ENCODE results near the gene ATP6V1F.

The ATP6V1F gene, protein sequence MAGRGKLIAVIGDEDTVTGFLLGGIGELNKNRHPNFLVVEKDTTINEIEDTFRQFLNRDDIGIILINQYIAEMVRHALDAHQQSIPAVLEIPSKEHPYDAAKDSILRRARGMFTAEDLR

DNA sequence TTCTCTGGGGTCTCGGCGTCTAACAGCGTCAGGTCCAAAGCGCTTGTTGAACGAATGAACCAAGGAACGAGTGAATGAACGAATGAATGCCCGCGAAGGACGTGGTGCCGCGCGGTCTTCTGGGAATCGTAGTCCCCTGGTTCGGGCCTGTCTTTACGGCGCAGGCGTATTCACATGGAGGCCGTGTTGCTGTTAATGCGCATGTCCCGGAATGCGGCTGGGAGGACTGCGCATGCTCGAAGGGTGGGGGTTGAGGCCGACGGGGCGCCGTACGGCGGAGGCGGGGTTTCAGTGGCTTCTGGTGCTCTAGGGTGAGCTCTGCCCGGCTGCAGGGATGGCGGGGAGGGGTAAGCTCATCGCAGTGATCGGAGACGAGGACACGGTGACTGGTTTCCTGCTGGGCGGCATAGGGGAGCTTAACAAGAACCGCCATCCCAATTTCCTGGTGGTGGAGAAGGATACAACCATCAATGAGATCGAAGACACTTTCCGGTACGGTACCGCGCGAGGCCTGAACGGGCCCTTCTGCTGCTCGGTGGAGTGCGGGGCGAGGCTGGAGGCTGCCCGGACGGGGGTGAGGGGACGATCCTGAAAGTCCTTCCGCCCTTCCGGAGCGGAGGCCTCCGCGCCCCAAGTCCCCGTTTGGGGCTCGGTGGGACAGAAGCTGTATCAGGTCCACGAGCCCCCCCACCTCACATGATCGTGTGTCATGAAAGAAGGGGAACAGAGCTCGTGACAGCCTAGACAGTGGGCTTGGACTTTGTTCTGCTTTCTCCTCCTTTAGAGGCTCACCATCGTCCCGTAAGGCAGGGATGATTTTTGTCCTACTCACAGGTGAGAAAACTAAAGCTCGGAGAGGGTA lies at the start of gene ATP6V1F:
TSS of gene ATP6V1F (plus strand) at position 286 of the 862 bp plus-strand sequence. CDS start at position 335, 49 bp downstream.
- DNase-seq, result peak; percentile 98

- no peak for DNase-seq
Measured at GRCh38 chr7:128814499-128814898, 48.2 kb upstream of the ATP6V1F start.

DNA sequence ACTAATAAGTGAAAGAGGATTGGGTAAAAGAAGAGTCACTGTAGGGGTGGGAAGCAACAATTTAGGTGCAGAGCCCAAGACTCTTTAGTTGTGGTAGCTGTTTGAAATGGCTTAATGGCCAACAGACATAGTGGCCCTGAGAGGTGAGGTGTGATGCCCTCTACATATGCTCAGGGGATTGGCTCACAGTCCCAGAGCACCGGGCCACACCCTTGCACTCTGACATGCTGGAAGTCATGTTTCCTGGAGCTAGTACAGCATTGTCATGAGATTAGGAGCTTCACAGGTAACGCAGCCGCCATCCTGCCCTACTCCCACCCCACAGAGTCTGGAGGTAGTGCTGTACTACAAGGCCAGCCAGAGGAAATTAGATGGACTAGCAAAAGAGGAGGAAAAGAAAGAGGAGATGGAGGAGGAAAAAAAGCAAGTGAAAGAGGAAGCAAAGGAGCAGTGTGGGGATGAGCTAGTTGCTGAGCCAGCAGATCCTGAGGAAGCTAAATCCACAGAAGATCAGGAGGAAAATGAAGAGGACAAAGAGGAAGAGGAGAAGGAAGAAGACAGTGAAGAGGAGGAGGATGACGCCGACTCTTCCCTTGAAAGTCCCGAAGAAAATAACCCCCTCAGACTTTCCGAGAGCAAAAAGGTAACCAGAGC lies 47.2 kb upstream of the ATP6V1F start:
- no peak for DNase-seq

DNA sequence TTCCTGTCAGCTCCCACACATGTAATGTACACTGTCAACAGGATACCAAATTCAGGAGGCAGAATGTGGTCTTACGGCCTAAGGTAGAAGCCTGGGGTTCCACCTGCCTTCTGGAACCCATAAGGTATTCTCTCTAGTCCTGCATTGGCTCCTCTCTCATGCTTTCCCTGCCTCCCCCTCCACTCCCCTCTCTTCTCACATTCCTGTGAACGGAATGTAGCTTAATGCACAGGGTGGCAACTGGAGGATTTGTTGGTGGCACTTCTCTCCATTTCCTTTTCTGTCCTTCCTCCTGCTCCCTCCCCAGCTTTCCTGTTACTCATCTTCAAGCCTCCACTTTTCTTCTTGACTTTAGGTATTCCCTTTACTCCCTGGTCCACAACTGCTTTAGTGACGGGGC lies 44.0 kb upstream of the ATP6V1F start:
- DNase-seq, result no peak

DNA sequence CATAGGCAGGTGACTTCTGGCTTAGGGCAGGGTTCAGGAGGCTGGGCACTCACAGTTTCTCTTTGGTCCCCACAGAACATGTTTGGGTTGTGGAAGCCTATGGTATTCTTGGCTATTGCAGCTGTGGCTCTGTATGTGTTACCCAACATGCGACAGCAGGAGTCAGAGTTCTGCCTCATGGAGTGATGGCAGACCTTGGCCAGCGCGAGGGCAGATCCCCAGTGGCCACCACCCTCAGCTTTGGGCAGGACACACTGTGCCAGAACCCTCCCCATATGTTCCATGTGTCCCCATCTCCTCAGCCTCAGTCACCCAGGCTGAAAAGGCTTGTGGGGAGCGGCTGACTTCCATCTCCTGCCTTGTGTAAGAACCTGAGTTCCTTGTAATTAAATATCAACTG lies 40.9 kb upstream of the ATP6V1F start:
- DNase-seq, result no peak

- no peak for DNase-seq
Measured at GRCh38 chr7:128826512-128826911, 36.1 kb upstream of the ATP6V1F start.

GRCh38 chr7:128826916-128827247 lies 35.8 kb upstream of the ATP6V1F start:
- no peak for DNase-seq

- peak; percentile 23 for DNase-seq
Measured at GRCh38 chr7:128827248-128827958, 35.3 kb upstream of the ATP6V1F start.

- peak; percentile 45 for DNase-seq
Measured at GRCh38 chr7:128827971-128828711, 34.5 kb upstream of the ATP6V1F start.

- peak; percentile 40 for DNase-seq
Measured at GRCh38 chr7:128829391-128830166, 33.1 kb upstream of the ATP6V1F start.

GRCh38 chr7:128830231-128831177 lies 32.2 kb upstream of the ATP6V1F start, which contains the start of gene FLNC:
Gene FLNC (plus strand): TSS chr7:128830406. CDS start chr7:128830638, 232 bp downstream.
- peak; percentile 81 for DNase-seq

- DNase-seq, result peak; percentile 83
Measured at GRCh38 chr7:128831178-128831993, 31.3 kb upstream of the ATP6V1F start.

DNA sequence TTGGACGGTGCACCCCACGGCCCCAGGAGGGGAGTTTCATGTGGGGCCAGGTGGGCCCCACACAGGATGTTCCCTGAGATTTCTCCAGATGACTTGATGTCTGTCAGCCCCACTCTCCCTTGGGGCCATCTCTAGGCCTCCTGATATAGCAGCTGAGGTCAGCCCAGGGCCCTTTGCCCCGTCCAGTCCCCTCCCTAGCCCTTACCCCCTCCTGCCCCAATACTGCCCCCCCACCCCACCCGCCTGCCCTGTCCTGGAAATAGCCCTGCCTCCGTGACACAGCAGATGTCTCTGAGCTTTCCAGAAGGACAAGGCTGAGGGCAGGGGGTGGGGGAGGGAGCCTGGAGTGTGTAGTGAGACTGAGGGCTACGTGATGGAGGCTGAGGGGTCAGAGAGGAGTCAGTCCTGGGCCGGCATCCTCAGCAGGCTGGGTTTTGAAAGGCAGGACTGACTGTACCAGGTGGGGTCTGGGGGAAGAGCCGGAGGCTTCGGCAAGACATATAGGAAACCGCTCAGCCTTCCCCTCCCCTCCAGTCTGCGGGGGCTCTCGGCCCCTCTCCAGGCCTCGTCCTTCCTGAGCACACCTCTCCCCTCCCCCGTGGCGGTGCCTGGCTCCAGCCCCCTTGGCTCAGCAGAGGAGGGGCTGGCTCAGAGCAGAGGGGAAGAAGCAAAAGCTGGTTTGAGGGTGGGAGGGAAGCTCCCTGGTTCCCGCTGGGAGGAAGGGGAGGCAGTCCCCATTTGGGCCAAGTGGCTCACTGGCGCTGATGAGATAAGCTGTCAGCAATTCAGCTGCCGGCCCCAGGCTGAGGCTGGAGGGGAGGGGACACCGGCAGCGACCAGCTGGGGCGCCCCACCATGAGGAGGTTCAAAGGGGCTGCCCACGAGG lies 30.4 kb upstream of the ATP6V1F start:
- DNase-seq, result no peak

- peak; percentile 86 for DNase-seq
Measured at GRCh38 chr7:128832880-128833147, 29.8 kb upstream of the ATP6V1F start.

DNA sequence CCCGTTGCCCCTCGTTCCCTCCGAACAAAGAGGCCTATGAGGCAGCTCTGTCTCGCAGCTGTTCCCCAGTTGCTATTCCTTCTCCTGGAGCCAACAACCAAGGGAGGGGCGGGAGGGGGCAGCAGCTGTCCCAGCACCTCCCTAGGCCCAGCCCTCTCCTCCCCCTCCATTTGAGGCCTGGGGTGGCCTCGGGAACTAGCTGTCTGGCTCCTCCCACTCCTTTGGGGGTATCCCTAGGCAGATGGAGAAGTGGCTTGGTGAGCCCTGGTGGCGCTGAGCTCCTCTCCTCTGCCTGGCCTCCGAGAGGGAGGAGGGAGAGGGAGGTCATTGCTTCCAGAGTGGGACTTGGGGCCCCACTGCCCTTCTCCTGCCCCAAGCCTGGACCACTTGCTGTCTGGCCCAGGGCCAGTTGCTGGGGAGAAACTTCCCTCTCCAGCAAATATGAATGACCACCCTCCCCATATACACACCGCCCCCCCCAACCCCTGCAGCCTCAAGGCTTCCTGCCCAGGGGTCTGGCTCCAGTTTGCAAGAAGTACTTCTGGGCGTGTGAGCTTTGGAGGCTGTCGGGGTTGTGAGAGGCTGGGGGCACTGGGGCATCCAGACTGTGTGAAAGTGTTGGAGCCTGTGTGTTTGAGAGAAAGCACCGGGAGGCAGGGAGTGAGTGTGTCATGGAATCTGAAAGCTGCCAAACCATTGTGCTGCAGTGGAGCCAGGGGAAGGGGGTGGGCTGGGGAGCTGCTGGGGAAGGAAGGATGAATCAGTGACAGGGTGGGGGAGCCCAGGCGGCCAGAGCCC lies 29.3 kb upstream of the ATP6V1F start:
- DNase-seq, result peak; percentile 82

DNA sequence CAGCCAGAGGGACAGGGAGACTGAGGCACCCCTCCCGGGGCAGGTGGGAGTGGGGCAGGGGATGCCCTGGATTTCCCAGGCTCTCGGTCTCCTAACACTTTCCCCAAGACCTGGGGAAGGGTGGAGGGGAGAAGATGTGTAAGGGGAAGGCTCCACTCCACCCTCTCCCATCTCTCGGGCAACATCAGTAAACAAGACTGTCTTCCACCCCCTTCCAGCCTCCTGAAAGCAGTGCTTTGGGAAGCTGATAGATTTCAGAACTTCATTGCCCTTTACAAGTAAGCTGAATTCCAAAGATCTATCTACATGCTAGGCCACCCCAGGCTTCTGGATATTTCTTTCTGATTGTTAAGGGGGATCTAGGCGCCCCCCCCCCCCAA lies 28.7 kb upstream of the ATP6V1F start:
- DNase-seq, result no peak

- no peak for DNase-seq
Measured at GRCh38 chr7:128835231-128835751, 27.4 kb upstream of the ATP6V1F start.

Measured in retina (tissue), 1 donor.